Measurements from ENCODE around the gene ZNG1F.
"Not testable (repeated sequence)": the region's sequence is repeated elsewhere in the genome, so short reads cannot be mapped to it uniquely, and the experiment has no call there.

- TF ChIP-seq CTCF (IDR thresholded peaks at IDR 0.05; ENCODE audit: low read length); EZH2 (IDR thresholded peaks at IDR 0.05; ENCODE audit: borderline replicate concordance, low read length): not testable (repeated sequence)
These were observed 75.8 kb downstream of the ZNG1F start for GRCh38 chr9:41113348-41113747.
